GM12873 (cell line): ENCODE results near the gene LYPD3.

Experiments
- TF ChIP-seq, protein P1 (sequence below): IDR thresholded peaks from 2 replicates; pipeline ENCODE4 v1.5.1; 2012; ENCODE audit warnings: low read depth, mild to moderate bottlenecking, moderate library complexity, low read length, control low read depth; ENCODE audit not compliant: insufficient read depth; ENCODE audit errors: missing control alignments

LYPD3 gene

DNA sequence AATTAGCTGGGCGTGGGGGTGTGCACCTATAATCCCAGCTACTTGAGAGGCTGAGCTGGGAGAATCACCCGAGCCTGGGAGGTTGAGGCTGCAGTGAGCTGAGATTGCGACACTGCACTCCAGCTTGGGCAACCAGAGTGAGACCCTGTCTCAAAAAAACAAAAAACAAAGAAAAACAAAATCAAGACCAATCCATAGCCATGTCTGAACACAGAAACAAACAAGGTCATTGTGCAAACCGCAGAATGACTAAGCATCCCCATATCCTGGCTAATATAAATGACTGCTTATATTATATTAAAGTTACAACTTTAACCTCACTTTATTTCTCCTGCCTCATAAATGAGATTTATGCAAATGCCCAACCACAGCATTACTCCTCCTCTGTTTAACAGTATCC, 2.3 kb upstream of the LYPD3 start:
- TF ChIP-seq, protein P1, sequence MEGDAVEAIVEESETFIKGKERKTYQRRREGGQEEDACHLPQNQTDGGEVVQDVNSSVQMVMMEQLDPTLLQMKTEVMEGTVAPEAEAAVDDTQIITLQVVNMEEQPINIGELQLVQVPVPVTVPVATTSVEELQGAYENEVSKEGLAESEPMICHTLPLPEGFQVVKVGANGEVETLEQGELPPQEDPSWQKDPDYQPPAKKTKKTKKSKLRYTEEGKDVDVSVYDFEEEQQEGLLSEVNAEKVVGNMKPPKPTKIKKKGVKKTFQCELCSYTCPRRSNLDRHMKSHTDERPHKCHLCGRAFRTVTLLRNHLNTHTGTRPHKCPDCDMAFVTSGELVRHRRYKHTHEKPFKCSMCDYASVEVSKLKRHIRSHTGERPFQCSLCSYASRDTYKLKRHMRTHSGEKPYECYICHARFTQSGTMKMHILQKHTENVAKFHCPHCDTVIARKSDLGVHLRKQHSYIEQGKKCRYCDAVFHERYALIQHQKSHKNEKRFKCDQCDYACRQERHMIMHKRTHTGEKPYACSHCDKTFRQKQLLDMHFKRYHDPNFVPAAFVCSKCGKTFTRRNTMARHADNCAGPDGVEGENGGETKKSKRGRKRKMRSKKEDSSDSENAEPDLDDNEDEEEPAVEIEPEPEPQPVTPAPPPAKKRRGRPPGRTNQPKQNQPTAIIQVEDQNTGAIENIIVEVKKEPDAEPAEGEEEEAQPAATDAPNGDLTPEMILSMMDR = no peak

GRCh38 chr19:43467276-43467675, 1.9 kb upstream of the LYPD3 start:
- TF ChIP-seq, protein P1 = no peak

- TF ChIP-seq, protein P1 = no peak
These were observed 1.4 kb upstream of the LYPD3 start for GRCh38 chr19:43466793-43467192.

DNA sequence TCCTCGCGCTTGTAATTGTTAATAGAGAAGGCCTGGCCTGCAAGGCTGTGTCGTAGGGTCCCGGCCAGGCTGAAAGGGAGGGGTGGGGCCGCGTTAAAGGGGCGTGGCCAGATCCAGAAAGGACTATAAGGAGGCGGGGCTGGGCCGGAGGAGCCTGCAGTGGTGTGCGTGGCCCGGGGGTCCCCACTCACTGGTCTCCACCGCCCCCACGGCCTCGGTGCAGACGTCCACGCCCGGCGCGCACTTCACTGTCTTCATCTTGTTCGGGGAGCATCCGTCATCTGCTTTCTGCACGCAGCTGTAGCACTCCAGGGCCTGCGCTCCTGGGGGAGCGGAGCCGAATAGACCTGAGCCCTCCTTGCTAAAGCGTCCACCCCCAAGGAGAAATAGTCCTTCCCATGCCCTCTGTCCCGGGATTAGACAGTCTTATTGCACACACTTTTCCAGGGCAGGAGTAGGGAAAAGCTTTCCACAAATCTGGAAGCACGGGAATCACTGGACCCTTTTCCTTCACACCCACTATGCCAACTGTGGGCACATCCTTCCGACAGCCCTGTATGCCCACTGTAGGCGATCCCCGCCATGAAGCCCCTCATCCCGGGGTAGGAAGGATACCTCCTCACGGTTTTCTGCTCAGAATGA, 1.2 kb downstream of the LYPD3 start:
- TF ChIP-seq, protein P1 = no peak

GRCh38 chr19:43463381-43464133, 1.9 kb downstream of the LYPD3 start:
- TF ChIP-seq, protein P1 = no peak

DNA sequence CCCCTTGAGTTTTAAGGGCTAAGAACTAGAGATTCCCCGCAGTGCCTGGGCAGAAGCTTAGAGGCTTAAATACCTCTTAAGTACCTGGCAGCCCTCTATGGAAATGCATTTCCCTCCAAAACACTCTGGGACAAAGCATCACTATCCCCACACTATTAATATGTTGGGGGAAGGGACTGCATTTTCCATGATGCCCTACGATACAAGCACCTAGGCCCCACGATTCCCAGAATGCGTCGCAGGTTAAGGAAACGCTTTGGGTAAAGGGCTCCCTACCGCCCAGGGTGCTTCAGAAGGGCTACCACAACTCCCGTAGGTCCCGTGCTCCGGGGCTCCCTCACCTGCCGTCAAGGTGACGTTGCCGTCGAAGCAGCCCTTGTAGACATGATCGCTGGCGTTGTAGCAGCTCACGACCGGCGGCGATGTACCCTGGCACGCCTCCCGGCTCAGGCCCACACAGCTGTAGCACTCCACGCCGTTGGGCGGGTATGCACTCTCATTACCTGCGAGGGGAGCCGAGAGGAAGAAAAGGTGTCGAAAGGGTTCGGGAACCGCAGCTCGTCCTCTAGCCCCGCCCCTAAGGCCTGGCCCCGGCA, 2.5 kb downstream of the LYPD3 start:
- TF ChIP-seq, protein P1 = no peak

DNA sequence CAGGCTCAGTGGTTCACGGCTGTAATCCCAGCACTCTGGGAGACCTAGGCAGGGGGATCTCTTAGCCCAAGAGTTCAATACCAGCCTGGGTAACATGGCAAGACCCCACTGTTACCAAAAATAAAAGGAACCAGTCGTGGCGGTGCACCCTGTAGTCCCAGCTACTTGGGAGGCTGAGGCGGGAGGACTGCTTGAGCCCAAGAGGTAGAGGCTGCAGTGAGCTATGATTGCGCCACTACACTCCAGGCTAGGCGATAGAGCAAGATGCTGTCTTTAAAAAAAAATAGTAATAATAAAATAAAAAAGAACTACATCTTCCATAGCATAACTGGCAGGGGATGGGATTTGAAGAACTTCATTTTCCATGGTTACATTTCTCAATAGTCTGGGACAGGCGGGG, 3.0 kb downstream of the LYPD3 start:
- TF ChIP-seq, protein P1 = no peak
